ENCODE data around the gene SLC25A41.

DNA sequence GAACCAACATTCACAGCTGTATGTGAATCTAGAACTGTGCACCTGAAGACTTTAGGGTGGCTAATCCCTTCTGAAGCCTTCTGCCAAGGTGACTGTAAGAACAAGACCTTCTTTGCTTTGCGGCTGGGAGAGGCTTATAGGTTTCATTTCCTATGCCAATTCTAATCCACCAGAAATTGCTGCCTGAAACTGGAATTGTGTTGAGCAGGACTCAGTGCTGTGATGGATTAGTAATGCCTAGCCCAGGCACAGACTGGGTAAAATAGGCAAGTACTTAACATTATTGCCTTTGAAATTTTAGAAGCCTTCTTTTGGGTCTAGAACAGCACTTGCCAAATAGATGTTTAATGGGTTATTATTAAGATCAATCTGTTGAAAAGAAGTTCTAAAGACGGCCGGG lies 14.5 kb upstream of the SLC25A41 start:
- TF ChIP-seq EZH2 (IDR thresholded peaks at IDR 0.05; ENCODE audit: low read depth, low read length, severe bottlenecking) (no peak), SP1 (IDR thresholded peaks at IDR 0.05; ENCODE audit: low read depth, low read length) (no peak), CHD2 (IDR thresholded peaks at IDR 0.05; ENCODE audit: low read length) (no peak), BCL11A (IDR thresholded peaks at IDR 0.05; ENCODE audit: low read depth in 2 of 2, low read length in 2 of 2) (no peak), JUN (IDR thresholded peaks at IDR 0.05; ENCODE audit: low read depth, low read length) (no peak), BRCA1 (IDR thresholded peaks at IDR 0.05; ENCODE audit: low read depth, low read length) (no peak), CEBPB (IDR thresholded peaks at IDR 0.05; ENCODE audit: low read depth, low read length) (no peak), TBP (IDR thresholded peaks at IDR 0.05; ENCODE audit: low read depth, low read length) (no peak)
- TF ChIP-seq, protein P1, sequence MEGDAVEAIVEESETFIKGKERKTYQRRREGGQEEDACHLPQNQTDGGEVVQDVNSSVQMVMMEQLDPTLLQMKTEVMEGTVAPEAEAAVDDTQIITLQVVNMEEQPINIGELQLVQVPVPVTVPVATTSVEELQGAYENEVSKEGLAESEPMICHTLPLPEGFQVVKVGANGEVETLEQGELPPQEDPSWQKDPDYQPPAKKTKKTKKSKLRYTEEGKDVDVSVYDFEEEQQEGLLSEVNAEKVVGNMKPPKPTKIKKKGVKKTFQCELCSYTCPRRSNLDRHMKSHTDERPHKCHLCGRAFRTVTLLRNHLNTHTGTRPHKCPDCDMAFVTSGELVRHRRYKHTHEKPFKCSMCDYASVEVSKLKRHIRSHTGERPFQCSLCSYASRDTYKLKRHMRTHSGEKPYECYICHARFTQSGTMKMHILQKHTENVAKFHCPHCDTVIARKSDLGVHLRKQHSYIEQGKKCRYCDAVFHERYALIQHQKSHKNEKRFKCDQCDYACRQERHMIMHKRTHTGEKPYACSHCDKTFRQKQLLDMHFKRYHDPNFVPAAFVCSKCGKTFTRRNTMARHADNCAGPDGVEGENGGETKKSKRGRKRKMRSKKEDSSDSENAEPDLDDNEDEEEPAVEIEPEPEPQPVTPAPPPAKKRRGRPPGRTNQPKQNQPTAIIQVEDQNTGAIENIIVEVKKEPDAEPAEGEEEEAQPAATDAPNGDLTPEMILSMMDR (IDR thresholded peaks at IDR 0.05; ENCODE audit: control extremely low read depth in 1 of 3, insufficient read depth in 1 of 3, low read depth in 1 of 3, low read length in 3 of 3): no peak

Data from H1 (cell line).